ENCODE data around the gene SPRN. TPM values are rescaled to one million over a fixed set of nuclear protein-coding genes. Genes with fewer than 3 reads are reported as not detected.

SPRN gene
- total RNA-seq, 6 experiments from 2014 or later, result 0.07 to 15.1 (median 0.11) TPM; not detected in 1

DNA sequence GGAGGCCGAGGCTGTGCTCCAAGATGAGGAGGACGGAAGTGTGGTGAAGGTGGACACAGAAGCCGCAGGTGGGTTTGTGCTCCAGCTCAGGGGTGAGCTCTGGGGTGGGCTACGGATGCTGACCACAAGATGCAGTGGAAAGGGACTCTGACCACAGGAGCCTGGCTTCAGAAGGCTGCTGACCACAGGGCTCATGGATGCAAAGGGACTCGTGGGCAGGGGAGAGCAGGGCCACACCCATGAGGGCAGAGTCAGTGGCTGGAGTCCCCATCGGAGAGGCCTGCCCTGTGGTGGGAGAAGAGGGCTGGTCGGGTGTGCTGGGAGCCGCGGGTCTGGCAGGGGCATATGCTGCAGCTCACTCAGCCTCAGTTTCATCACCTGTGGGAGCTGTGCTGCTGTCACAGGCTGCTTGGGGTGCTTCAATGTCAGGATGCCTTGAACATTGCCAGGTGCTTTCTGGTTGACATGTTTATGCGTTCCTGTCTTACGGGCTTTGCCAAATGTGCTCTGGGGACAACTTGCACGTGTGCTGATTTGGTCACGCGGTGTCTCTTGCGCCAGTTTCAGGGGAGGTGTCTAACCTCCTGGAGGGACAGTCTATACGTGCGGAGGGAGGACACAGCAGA, 43.0 kb upstream of the SPRN start:
- H3K27ac ChIP-seq, result no peak overlapping the region
- DNase-seq, result no peak
- no peaks in the 10 kb centered on the region for H3K36me3 ChIP-seq
- no peak overlapping the region for H3K4me3 ChIP-seq
- ATAC-seq, result no peak
- 92% methylated on average over 5 of the region's 17 CpGs for WGBS (ENCODE audit: insufficient coverage, low coverage, low lambda C conversion rate, missing lambda C conversion rate)
- no peaks in the 10 kb centered on the region for H3K4me1 ChIP-seq
- no peaks in the 10 kb centered on the region for H3K9me3 ChIP-seq
- H3K27me3 ChIP-seq, result no peaks in the 10 kb centered on the region
- intact Hi-C loops (cut with DNase I), result no loop called here
- TF ChIP-seq POLR2A (IDR thresholded peaks at IDR 0.05), result no peak
- TF ChIP-seq, protein P1, sequence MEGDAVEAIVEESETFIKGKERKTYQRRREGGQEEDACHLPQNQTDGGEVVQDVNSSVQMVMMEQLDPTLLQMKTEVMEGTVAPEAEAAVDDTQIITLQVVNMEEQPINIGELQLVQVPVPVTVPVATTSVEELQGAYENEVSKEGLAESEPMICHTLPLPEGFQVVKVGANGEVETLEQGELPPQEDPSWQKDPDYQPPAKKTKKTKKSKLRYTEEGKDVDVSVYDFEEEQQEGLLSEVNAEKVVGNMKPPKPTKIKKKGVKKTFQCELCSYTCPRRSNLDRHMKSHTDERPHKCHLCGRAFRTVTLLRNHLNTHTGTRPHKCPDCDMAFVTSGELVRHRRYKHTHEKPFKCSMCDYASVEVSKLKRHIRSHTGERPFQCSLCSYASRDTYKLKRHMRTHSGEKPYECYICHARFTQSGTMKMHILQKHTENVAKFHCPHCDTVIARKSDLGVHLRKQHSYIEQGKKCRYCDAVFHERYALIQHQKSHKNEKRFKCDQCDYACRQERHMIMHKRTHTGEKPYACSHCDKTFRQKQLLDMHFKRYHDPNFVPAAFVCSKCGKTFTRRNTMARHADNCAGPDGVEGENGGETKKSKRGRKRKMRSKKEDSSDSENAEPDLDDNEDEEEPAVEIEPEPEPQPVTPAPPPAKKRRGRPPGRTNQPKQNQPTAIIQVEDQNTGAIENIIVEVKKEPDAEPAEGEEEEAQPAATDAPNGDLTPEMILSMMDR (IDR thresholded peaks at IDR 0.05), result no peak

DNA sequence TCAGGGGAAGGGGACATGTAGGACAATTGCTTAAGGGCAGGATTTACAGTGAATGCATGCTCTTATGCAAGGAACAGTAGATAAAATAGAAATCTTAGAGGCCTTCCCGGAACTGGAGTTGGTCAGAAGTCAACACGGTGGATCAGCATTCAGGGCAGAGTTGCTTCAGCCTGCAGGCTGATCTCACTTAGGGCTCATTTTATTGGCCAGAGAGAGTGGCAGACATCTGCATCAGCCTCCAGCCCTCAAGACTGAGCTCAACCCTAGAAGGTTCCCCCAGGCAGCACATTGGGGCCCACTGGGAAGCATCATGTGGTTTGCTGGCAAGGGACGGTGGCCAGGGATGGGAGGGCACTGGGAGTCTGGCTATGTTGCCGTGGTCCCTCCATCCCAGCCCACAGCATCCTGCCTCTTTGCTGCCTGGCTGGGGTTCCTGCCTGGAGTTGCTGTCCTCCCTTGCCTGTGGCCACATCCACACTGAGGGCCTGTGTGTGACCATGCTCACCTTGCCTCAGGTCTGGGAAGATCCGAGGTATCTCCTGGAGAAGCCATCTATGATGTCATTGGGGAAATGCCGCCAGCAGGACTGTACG, 42.4 kb upstream of the SPRN start:
- Histone ChIP-seq H3K27me3 (no peaks in the 10 kb centered on the region), H3K36me3 (no peaks in the 10 kb centered on the region), H3K4me3 (no peak overlapping the region), H3K4me1 (no peaks in the 10 kb centered on the region), H3K27ac (no peak overlapping the region), H3K9me3 (no peaks in the 10 kb centered on the region)
- intact Hi-C loops (cut with DNase I), result no loop called here
- WGBS (ENCODE audit: insufficient coverage, low coverage, low lambda C conversion rate, missing lambda C conversion rate), result 80% methylated on average over 1 of the region's 7 CpGs
- DNase-seq (no peak), ATAC-seq (no peak)
- no peak for TF ChIP-seq POLR2A (IDR thresholded peaks at IDR 0.05)
- TF ChIP-seq, protein P1 (IDR thresholded peaks at IDR 0.05), result no peak

DNA sequence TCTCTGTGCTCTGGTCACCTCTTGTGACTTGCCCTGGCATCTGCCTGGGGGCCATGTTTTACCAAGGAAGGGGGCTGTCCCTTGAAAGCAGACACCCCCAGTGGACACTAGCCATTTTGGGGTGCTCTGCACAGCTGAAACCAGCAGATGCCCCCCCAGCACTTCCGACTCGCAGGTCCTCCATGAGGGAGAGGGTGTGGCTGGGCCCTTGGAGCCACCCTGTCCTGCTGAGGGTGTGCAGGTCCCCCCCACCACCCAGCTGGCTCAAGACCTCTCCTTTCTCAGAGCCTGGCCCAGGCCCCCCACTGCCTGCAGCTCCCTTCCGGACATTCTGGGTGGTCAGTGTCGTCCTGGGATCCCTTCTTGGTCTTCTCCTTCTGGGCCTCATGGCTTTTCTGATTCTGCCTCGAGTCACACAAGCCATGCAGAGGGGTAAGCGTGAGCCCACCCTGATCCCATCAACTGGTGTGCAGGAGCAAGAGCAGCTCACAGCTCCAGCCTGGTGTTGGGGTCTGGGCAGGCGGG, 41.6 kb upstream of the SPRN start:
- intact Hi-C loops (cut with DNase I), result no loop called here
- Histone ChIP-seq H3K4me1 (no peaks in the 10 kb centered on the region), H3K27ac (no peak overlapping the region), H3K36me3 (no peaks in the 10 kb centered on the region), H3K9me3 (no peaks in the 10 kb centered on the region), H3K4me3 (no peak overlapping the region), H3K27me3 (no peaks in the 10 kb centered on the region)
- TF ChIP-seq, protein P1 (IDR thresholded peaks at IDR 0.05), result no peak
- TF ChIP-seq POLR2A (IDR thresholded peaks at IDR 0.05), result no peak
- DNase-seq, result peak in 1 of 3 donors; percentile 30
- no peak for ATAC-seq
- 96% methylated on average over 5 of the region's 7 CpGs for WGBS (ENCODE audit: insufficient coverage, low coverage, low lambda C conversion rate, missing lambda C conversion rate)

DNA sequence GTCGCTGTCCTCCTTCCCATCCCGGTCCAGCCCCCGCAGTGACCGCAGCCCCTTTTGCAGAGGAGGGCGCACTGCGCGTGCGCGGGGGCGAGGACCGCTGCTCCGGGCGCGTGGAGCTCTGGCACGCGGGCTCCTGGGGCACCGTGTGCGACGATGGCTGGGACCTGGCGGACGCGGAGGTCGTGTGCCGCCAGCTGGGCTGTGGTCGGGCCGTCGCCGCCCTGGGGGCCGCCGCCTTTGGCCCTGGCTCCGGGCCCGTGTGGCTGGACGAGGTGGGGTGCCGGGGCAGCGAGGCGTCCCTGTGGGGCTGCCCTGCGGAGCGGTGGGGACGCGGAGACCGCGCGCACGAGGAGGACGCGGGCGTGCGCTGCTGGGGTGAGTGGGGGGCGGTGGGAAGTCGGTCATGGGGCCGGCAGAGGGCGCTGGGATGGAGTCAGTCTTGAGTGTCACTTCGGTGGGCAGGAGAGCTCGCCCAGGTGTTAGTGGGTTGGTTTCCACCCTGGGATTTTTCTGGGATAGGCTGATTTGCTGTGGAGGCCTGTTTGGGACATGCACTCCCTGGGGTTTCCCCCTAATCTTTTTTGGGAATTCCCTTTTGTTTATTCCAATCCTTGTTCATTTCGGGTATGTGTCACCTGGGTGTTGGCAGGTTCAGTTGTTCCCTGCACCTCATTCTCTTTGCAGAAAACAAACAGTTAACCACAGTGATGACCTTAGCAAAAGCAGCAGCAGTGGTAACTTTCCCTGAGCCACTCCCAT, 40.9 kb upstream of the SPRN start:
- no peaks in the 10 kb centered on the region for H3K27me3 ChIP-seq
- H3K9me3 ChIP-seq, result no peaks in the 10 kb centered on the region
- H3K4me1 ChIP-seq, result no peaks in the 10 kb centered on the region
- intact Hi-C loops (cut with DNase I), result no loop called here
- H3K36me3 ChIP-seq, result no peaks in the 10 kb centered on the region
- no peak overlapping the region for H3K27ac ChIP-seq
- TF ChIP-seq POLR2A (IDR thresholded peaks at IDR 0.05), result no peak
- TF ChIP-seq, protein P1 (IDR thresholded peaks at IDR 0.05), result no peak
- DNase-seq (no peak), ATAC-seq (peak in 1 of 4 donors; percentile 9)
- 23% methylated on average over 10 of the region's 55 CpGs for WGBS (ENCODE audit: insufficient coverage, low coverage, low lambda C conversion rate, missing lambda C conversion rate)
- H3K4me3 ChIP-seq, result no peak overlapping the region

Measured in right lobe of liver (tissue), 6 donors.